Occipital lobe (tissue), 2 donors: Measurements from ENCODE around the gene RABAC1. TPM values are rescaled to one million over a fixed set of nuclear protein-coding genes. Genes with fewer than 3 reads are reported as not detected.
"Not testable (repeated sequence)": the region's sequence is repeated elsewhere in the genome, so short reads cannot be mapped to it uniquely, and the experiment has no call there.

ENCODE experiments used
- DNase-seq: peaks from one replicate; lab custom pipeline; 2025; lab: John Stamatoyannopoulos, UW
- total RNA-seq: library from RNA; depleted of rRNA; stranded (reverse); fragments of >200 nt; gene quantifications from one replicate; pipeline ENCODE4 v1.2.3, GENCODE V29; 2014

The RABAC1 gene
- total RNA-seq, 1 donor from 2014 or later, result 69.3 TPM

DNA sequence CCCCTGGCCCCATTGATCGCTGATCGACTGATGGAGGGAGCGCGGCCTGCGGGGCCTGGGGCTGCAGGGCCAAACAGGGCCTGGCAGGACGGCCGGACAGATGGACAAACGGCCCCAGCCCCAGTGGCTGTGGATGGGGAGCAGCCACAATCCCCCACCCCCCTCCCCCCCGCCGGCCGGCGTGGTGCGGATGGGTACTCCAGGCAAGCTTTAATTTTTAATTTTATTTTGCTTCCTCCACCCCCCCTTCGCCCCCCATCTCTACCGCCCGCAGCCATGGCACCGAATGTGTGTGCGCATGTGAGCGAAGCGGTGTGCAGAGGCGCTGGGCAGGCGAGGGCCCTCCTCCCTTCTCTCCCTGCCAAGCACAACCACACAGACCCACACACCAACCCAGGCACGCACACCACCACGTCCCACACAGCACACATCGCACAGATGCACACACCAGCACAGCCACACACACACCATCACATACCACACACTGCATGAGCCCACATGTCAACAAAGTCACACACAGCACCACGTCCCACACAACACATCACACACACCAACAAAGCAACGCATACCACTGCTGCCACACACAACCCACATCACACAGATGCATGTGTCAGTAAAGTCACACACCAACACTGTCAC, 43.2 kb downstream of the RABAC1 start:
- no peak for DNase-seq

DNA sequence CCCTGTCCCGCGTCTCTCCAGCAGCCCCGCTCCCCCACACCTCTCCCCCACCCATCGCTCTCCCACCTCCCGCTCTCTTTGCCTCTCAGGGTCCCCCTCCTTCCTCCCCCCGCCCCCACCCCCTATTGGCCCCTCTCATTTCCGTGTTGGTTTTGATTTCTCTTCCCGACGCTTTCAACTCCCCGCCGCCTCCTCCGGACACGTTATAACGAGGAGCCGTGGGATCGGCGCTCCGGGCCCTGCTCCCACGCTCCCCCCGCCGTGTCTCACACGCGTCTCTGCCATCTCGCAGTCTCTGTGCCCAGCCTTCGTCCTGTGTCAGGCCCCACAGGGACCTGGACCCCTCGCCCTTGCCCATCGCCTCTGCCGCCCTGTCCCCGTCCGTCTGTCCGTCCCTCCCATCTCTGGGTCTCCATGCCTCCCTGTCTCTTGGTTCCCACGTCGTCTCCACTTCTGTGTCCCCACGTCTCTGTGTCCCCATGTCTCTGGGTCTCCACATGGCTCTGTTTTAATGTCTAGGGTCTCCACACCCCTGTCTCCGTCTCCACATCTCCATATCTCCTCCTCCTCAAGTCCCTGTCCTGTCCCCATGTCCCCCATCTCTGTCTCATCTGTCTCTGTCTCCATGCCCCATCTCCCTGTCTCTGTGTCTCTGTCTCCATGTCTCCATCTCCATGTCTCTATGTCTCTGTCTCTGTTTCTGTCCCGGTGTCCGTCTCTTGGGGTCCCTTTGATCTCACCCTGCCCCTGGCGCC, 43.9 kb downstream of the RABAC1 start:
- DNase-seq, result no peak

DNA sequence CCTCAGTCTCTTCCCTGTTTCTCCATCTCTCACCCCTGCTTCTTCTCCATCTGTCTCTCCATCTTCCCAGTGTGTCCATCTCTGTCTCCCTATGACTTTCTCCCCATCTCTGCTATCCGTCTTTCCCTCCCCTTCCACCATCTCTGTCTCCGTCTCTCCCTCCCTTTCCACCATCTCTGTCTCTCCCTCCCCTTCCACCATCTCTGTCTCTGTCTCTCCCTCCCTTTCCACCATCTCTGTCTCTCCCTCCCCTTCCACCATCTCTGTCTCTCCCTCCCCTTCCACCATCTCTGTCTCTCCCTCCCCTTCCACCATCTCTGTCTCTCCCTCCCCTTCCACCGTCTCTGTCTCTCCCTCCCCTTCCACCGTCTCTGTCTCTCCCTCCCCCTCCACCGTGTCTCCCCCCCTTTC, 44.7 kb downstream of the RABAC1 start:
- DNase-seq, result not testable (repeated sequence)

DNA sequence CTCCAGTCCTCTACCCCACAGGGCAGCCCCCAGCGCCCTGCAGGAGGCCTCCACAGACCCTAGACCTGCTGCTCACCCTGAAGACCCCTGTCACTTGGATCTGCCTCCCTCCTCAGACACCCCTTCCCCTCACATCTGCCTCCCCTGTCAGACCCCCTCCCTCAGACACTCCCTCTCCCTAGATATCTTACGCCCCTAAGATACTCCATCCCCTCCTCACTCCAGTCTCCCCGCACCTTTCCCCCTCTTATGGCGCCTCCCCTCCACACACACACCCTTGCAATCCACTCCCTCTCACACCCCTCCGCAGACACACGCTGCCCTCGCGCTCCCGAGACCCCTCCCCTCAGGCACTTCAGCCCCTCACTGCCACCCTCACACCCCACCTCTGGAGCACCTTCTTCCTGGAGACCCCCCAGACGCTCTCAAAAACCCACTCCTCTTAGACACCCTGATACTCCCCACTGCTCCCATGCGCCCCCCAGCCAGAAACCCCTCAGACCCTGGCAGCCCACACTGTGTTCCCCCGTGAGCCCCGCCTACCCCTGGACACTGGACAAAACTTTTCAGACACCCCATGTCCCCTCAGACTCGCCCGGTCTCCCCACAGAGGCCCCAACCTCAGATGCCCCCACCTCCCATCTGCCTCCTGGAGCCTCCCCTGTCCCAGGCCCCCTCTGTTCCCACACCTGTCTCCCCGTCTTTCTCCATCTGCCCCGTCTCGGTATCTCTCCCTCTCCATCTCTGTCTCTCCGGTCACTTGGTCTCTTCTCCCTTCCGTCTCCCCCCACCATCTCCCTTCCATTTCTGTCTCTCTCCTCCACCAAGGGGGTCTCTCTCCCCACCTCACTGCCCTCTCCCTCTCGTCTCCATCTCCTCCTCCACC, 45.3 kb downstream of the RABAC1 start:
- no peak for DNase-seq

DNA sequence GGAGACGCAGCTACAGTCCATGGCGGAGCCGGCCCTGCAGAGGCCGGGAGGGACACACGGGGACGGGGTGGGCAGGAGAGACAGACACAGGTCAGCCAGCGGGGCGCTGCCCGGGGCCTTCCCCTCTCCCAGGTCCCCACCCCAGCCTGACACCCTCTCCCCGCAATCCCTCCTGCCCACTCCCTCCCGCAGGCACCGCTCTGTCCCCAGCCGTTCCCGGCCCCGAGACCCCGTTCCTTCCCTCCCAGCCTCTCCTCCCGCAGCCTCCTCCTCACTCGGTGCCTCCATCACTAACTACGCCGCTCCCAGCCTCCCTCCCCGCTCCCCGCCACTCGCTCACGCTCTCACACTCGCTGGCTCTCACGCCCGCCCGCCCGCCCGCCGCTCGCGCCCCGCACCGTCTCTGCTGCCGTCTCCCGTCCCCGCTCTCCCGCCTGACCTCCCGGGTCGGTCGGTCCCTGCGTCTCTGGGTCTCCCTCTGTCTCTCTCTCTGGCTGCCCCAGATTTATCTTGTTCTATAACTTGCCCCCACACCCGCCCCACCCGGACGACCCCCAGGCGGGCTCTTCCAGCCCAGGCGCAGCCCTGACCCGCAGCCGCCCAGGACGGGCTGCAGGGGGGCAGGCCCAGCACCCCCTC, 46.1 kb downstream of the RABAC1 start:
- DNase-seq, result no peak

DNA sequence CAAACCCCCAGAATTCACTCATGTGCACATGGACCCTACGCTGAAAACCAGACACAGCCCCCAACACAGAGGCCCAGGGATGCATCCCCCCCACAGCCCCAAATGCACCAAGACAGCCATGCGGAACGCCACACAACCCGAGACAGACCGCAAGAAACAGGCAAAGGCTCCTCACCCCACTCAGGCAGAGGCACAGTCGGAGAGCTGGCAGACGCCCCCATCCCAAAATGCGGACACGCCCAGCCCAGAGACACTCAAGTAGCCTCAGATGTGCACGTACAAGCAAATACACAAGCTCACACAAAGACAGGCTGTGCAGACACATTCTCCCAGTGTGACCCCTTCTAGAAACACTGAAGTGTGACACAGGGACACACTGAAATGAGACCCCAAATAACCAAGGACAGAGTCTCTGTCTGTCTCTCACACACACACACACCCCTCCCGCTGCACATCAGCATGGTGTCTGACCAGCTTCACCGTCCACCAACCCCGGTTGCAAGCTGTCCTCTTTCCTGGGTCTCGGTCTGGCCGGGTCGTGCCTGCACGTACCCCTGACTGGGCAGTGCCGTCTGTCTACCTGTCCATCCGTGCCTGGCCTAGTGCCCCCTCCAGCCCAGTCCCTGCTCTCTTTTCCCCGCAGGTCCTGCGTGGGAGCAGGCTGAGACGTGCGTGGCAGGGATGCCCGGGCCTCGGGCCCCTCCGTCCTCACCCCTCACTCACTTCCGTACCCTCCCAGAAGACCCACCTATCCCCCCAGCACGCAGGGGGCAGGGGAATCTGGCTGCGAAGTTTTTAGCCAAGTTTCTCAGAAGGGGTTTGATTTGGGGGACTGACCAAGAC, 47.0 kb downstream of the RABAC1 start:
- no peak for DNase-seq

DNA sequence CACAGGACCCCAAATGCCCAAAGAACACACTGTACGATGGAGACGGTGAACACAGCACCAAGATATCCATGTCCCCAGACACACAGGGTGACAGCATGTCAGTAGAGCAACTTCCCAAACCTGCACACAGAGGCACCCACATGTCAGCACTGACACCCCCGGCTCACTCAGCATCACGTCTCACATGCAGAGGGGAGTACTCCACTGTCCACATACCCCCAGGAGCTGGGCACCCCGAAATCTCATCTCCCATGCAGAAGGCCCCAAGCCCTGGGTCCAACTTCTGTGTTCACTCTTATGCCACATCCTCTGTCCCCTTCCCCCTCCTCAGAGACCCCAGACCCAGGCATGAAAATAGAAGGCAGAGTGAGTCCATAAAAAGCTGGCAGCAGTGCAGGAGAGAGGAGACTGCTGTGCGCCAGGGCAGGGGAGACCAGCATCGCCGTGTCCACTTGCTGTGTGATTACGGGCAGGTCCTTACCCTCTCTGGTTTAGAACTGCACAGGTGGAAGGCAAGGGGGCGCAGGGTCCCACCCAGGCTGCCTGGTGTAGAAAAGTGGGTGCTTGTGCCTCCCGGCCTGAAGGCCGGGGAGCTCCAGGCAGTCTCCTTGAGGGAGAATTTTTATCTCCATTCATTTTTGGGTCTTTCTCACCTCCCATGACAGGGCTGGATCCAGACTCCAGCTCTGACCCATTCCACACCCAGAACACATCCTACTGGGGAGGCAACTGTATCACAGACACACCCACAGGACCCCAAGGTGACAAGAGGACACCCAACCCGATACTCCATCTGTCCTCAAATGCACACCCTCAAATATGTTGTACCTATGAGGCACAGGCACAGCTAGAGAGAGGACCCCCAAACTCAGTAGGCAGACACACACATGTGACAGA, 47.9 kb downstream of the RABAC1 start:
- no peak for DNase-seq

DNA sequence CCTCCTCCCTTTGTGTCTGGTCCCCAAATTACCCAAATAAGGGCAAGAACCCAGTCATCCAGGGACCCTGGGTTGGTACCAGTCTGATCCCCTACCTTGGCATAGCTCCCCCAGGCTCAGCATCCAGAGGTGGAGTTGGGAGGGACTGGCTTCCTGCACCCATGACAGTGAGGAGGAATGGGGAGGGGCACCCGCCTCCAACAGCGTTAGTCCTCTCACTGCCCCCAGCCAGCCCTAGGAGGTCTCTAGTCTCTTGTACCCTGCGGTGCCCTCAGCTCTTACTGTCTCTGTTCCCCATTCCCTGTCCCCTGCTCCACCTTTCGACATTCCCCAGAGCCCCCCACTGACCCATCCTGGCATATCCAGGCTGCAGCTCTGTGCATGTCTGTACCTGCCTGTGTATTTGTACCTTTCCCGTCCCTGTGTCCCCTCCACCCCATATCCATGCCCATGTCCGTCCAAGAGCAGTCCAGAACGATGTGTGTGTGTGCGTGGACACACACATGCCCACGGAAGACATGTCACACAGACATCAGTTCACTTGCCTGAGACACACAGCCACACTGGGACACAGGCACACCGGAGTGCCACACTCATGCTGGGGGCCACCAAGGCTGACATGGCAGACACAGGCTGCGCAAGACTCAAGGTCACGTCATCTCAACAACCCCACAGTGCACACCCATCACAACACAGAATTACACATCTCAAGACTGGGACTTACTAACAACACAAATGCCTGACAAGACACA, 48.7 kb downstream of the RABAC1 start:
- DNase-seq, result no peak

DNA sequence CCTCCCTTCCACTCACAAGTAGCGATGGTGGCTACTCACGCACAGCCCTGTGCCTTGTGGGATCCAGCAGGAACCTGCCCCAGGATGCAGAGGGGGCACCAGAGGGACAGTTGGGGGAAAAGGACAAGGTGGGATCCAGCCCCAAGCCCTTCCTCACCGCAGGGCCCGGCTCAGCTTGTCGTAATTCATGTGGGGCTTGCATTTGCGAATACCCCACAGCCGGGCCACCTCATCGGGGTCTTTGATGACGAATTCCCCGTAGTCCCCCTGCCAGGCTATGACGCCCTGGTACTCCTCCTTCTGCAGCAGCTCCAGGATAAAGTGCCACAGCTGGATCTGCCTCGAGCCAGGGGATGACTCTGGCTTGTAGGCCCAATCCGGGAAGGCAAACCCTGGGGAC, 49.4 kb downstream of the RABAC1 start:
- DNase-seq, result no peak

DNA sequence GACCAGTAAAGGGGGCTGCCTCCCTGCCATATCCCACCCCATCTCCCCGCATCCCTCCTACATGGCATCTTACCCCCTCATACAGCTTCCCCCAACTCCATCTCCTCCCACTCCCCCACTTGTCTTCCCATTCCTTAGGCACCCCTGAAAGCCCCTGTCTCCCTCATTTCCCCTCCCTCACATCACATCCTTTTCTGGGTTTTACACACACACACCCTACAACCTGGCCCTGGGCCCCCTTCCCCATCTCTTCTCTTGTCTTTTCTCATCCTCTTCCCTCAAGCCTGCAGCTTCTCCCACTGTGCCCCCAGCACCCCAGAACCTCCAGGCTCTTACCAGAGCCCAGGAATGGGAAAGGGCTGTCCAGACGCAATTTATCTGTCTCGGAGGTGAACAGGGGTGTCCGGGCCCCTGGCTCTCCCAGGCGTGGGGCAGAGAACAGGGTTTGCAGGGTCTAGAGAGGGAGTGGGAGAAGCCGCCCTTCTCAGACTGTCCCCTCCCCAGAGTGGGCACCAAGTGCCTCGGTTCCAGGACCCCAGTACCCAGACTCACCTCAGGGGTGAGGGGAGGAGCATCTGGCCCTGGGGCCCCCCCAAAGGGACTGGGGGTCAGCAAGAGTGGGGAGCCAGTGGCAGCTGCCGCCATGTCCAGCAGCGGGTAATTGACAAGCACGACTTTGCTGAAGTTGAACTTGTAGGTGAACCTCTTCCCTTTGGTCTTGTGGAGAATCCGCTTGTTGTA, 50.2 kb downstream of the RABAC1 start:
- no peak for DNase-seq

DNA sequence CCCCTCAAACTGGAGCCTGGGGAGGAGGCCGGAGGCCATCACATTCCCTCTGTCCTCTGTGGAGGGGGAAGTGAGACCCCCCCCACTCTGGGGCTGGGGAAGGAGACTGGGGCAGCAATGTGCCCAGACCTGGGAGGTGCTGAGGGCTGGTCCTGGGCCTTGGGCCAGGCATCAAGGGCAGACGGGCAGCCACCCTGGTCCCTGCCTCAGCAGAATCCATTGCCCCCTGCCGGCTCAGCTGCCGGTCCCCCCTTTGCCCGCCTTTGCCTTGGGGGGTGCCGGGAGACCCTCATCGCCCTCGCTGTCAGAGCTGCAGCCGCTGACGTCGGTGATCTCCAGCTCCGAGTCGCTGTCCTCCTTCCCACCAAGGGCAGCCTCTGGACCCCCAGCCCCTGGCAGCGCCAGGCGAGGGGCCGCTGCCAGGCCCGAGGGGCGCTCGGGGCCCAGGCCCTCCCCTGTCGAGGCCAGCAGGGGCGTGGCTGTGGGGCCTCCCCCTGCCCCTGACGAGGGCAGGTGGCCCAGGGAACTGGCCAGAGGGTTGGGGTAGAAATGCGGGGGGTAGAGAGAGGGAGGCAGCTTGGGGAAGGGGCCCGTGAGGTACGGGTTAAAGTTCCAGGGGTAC, 51.0 kb downstream of the RABAC1 start:
- DNase-seq, result no peak

DNA sequence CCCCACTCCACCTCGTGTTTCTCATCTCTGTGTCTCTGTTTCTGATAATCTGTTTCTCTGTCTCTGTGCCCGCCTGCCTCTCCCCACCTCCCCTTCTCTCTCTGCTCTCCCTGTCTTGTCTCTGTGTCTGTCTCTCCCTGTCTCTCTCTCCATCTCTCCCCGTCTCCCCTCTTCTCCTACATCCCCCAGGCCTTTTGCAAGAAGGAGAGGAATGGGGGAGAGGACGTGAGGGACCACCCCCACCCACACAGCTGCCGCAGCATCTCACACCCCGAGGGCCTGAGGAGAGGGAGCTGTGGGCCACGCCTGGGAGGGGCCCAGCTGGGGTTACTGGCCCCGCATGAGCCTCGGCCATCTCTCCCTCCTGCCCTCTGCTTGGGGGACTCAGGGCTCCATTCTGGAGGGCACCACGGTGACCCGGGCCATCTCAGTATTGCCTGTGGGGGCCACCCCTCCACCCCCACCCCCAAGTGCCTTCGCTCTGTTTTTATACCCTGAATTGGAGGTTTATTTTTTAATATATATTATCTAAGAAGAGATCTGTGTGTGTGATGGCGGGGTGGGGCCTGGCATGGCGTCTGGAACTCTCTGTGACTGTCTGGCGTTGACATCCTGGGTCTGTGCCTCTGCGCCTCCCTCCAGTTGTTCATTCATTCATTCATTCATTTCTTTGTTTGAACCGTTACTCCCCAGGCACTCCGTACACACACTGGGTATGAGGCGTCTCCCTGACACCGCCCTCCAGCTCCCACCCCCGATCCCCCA, 52.0 kb downstream of the RABAC1 start:
- DNase-seq, result no peak

Other genes starting within 250 kb of the RABAC1 start
- gene CEACAM6, start 203.8 kb downstream of the RABAC1 start, total RNA-seq, result not detected
- gene CEACAM3, start 162.7 kb downstream of the RABAC1 start, total RNA-seq, result not detected
- not detected for gene LYPD4, start 114.6 kb downstream of the RABAC1 start, total RNA-seq
- gene DMRTC2, start 114.3 kb downstream of the RABAC1 start, total RNA-seq, result not detected
- 405 TPM for gene RPS19, start 99.1 kb downstream of the RABAC1 start, total RNA-seq
- not detected for gene CD79A, start 82.0 kb downstream of the RABAC1 start, total RNA-seq
- gene ARHGEF1, start 76.1 kb downstream of the RABAC1 start, total RNA-seq, result 8.7 TPM
- gene ERFL, start 30.9 kb downstream of the RABAC1 start, total RNA-seq, result not detected
- 153 TPM for gene ATP1A3, start 34.9 kb upstream of the RABAC1 start, total RNA-seq
- gene GRIK5, start 110.9 kb upstream of the RABAC1 start, total RNA-seq, result 20.0 TPM
- gene ZNF574, start 116.8 kb upstream of the RABAC1 start, total RNA-seq, result 11.1 TPM
- gene POU2F2, start 173.1 kb upstream of the RABAC1 start, total RNA-seq, result 3.0 TPM